GM19099 (cell line): ENCODE measurements around the gene TRIM63.

ENCODE experiments used
- POLR2A ChIP-seq: IDR thresholded peaks from 3 replicates; pipeline ENCODE4 v1.6.1; 2011; ENCODE audit warnings: low read depth; ENCODE audit not compliant: insufficient read length; ENCODE audit errors: extremely low read depth

Gene TRIM63

GRCh38 chr1:26067432-26067911, at the start of gene TRIM63:
Gene TRIM63 (minus strand): TSS chr1:26067630. CDS start chr1:26067494, 136 bp downstream.
- TF ChIP-seq POLR2A, result no peak

DNA sequence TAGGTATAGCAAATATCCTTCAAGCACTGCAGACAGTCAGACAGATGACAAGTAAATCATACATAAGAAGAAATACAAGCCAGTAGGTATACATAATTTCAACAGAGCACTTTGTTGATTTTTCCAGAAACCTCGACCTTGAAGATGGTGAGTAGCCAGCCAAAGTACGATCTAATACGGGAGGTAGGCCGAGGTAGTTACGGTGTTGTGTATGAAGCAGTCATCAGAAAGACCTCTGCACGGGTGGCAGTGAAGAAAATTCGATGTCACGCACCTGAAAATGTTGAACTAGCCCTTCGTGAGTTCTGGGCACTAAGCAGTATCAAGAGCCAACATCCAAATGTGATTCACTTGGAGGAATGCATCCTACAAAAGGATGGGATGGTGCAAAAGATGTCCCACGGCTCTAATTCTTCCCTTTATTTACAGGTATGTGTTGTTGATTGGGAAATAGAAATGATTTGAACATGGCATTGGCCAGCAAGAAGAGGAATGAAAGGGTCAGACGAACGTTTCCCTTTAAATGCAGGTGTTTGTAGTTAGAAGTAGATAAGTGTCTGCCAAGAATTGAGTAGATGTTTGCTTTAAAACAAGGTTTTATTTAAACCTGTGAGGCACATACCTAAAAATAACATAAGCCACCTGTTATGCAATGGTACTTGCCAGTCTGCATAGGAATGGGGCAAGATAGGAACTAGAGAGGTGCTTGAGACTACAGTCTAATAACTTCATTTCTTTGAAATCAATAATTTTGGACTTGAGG, 46.9 kb upstream of the TRIM63 start:
- no peak for TF ChIP-seq POLR2A

GRCh38 chr1:26112407-26112775, 45.0 kb upstream of the TRIM63 start:
- TF ChIP-seq POLR2A, result no peak

- TF ChIP-seq POLR2A, result peak; percentile 70
Measured at GRCh38 chr1:26111530-26112406, 44.3 kb upstream of the TRIM63 start, which contains the start of gene PDIK1L. Gene PDIK1L (plus strand): TSS chr1:26111824. CDS start chr1:26114309, 2,485 bp downstream.

DNA sequence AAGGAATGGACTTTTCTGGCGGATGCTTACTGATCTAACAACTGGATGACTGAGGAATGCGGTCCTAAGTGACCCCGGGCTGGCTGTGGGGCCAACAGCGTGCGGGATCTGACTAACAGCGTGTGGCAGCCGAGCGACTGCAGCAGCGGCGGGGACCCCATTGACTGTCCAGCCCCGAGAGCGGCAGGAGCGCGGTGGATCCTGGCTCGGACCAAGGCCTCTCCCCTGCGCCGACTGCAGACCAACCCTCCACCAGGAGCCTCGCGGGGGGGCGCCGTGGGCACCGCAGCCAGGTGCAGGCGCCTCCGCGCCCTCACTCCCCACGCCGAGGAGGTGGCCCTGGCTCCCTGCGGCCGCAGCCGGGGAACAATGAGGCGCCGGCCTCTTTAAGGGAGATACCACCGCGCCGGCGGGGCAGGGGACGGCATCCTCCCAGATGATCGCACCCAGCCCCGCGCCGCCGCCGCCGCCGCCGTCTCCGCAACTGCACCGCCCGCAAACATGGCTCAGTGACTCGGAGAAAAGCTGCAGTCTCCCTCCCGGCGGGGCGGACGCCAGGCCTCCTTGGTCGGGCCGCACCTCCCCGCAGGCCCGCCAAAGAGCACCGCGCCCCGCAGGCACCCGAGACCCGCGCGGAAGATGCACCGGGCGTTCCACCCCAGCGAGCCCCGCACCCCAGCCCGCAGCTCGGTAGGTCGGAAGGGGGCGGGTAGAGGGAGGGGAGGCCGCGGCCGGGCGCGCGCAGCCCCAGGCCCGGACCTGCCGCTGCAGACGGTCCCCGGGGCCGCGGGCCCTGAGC, 43.5 kb upstream of the TRIM63 start:
- peak; percentile 64 for TF ChIP-seq POLR2A

DNA sequence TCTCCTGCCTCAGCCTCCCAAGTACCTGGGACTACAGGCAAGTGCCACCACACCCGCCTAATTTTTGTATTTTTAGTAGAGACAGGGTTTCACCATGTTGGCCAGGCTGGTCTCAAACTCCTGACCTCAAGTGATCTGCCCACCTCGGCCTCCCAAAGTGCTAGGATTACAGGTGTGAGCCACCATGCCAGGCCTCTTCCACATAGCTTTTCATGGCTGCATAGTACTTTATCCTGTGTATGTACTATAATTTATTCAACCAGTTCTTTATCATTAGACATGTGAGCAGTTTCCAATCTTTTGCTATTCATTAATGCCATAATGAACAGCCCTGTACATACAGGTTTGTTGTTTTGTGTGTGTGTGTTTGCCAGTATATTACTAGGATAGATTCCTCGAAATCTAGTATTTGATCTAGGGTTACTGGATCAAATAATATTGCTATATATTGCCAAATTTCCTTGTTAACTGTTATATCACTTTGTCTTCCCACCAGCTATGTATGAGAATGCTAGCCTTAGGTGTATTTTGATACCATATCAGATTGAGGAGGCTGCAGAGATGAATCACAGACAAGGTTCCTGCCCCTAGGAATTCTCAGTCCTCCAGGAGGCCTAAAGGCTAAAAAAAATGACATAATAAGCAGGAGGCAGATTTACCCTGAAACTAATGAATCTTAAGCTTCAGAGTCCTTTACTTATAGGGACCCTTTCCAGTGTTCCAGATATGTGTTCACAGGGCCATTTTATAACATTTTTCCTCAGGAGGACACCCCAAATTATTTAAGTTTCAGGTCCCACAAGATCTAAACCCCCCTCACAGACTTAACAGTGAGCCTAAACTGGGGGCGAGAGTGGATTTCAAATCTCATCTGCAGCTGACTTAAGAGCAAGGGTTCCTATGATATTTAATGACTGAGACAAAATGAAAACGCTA, 42.1 kb upstream of the TRIM63 start:
- TF ChIP-seq POLR2A, result no peak

- TF ChIP-seq POLR2A, result no peak
Measured at GRCh38 chr1:26102526-26102925, 35.1 kb upstream of the TRIM63 start.

- TF ChIP-seq POLR2A, result no peak
Measured at GRCh38 chr1:26102119-26102518, 34.7 kb upstream of the TRIM63 start.

GRCh38 chr1:26099780-26100179, 32.4 kb upstream of the TRIM63 start:
- no peak for TF ChIP-seq POLR2A

DNA sequence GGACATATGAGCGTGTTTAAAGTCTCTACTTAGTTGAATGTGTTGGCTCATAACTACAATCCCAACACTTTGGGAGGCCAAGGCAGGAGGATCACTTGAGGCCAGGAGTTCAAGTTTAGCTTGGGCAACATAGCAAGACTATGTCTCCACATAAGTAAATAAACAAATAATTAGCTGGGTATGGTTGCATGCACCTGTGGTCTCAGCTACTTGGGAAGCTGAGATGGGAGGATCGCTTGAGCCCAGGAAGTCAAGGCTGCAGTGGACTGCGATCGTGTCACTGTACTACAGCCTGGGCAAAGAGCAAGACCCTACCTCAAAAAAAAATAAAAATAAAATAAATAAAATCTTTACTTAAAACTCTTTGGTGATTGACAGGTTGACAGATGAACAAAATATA, 31.2 kb upstream of the TRIM63 start:
- no peak for TF ChIP-seq POLR2A

DNA sequence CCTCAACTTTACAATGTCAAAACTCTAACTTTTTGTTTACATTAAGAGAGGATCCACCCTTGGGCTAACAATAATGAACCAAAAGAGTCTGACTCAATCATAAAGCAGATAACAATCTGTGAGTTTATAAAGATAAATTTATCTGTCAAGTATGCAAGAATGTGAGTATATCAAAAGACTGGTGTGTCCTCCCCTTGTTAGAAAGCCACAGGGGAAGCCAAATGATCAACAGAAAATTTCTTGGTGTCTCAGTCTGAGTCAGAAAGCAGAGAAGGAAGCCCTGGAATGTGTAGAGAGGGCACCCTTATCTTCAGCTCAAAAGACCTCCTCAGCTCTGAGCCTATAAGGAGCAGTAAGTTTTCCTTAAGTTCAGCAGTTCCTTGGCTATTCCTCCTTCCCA, 30.3 kb upstream of the TRIM63 start:
- TF ChIP-seq POLR2A, result no peak

GRCh38 chr1:26096471-26096870, 29.0 kb upstream of the TRIM63 start:
- no peak for TF ChIP-seq POLR2A

GRCh38 chr1:26094677-26095383, 27.4 kb upstream of the TRIM63 start:
- no peak for TF ChIP-seq POLR2A
